GM21447 (cell line): ENCODE measurements around the gene BRK1.
"Not testable (repeated sequence)": the region's sequence is repeated elsewhere in the genome, so short reads cannot be mapped to it uniquely, and the experiment has no call there.

ENCODE experiments used
- ATAC-seq: cut with Tn5 transposase; IDR thresholded peaks from one replicate; pipeline ENCODE4 v1.9.1; 2021; ENCODE audit not compliant: unreplicated experiment

BRK1 gene

GRCh38 chr3:10115326-10116137, at the start of gene BRK1:
Gene BRK1 (plus strand): TSS chr3:10115675. CDS start chr3:10115702, 27 bp downstream.
- peak; percentile 95 for ATAC-seq

GRCh38 chr3:10070077-10070476, 45.4 kb upstream of the BRK1 start:
- not testable (repeated sequence) for ATAC-seq

GRCh38 chr3:10074666-10075065, 40.8 kb upstream of the BRK1 start:
- no peak for ATAC-seq

GRCh38 chr3:10081871-10082270, 33.6 kb upstream of the BRK1 start:
- ATAC-seq, result no peak

GRCh38 chr3:10085738-10086137, 29.7 kb upstream of the BRK1 start:
- no peak for ATAC-seq

- ATAC-seq, result no peak
These were observed 27.2 kb upstream of the BRK1 start for GRCh38 chr3:10088256-10088655.

- ATAC-seq, result no peak
These were observed 25.3 kb upstream of the BRK1 start for GRCh38 chr3:10090179-10090578.

- not testable (repeated sequence) for ATAC-seq
These were observed 24.7 kb upstream of the BRK1 start for GRCh38 chr3:10090774-10091173.

- ATAC-seq, result not testable (repeated sequence)
These were observed 24.1 kb upstream of the BRK1 start for GRCh38 chr3:10091387-10091786.

- no peak for ATAC-seq
These were observed 21.8 kb upstream of the BRK1 start for GRCh38 chr3:10093678-10094077.

- no peak for ATAC-seq
These were observed 16.4 kb upstream of the BRK1 start for GRCh38 chr3:10099041-10099440.

GRCh38 chr3:10106919-10107318, 8.6 kb upstream of the BRK1 start:
- ATAC-seq, result no peak

GRCh38 chr3:10108091-10108490, 7.4 kb upstream of the BRK1 start, which contains the start of gene FANCD2OS:
Gene FANCD2OS (minus strand): TSS chr3:10108255. CDS start chr3:10104774, 3,481 bp downstream.
- ATAC-seq, result no peak

- no peak for ATAC-seq
These were observed 624 bp downstream of the BRK1 start for GRCh38 chr3:10116138-10116460.

GRCh38 chr3:10116928-10117327, 1.5 kb downstream of the BRK1 start:
- ATAC-seq, result no peak

- no peak for ATAC-seq
These were observed 3.9 kb downstream of the BRK1 start for GRCh38 chr3:10119376-10119775.

- ATAC-seq, result no peak
These were observed 5.6 kb downstream of the BRK1 start for GRCh38 chr3:10121064-10121463.

GRCh38 chr3:10122724-10123123, 7.2 kb downstream of the BRK1 start:
- ATAC-seq, result no peak

- ATAC-seq, result not testable (repeated sequence)
These were observed 20.4 kb downstream of the BRK1 start for GRCh38 chr3:10135872-10136271.

GRCh38 chr3:10136426-10137005, 21.0 kb downstream of the BRK1 start:
- ATAC-seq, result no peak

GRCh38 chr3:10137178-10137577, 21.7 kb downstream of the BRK1 start:
- no peak for ATAC-seq

- no peak for ATAC-seq
These were observed 25.6 kb downstream of the BRK1 start for GRCh38 chr3:10140996-10141546.
